ENCODE data around the gene ACSF2.

DNA sequence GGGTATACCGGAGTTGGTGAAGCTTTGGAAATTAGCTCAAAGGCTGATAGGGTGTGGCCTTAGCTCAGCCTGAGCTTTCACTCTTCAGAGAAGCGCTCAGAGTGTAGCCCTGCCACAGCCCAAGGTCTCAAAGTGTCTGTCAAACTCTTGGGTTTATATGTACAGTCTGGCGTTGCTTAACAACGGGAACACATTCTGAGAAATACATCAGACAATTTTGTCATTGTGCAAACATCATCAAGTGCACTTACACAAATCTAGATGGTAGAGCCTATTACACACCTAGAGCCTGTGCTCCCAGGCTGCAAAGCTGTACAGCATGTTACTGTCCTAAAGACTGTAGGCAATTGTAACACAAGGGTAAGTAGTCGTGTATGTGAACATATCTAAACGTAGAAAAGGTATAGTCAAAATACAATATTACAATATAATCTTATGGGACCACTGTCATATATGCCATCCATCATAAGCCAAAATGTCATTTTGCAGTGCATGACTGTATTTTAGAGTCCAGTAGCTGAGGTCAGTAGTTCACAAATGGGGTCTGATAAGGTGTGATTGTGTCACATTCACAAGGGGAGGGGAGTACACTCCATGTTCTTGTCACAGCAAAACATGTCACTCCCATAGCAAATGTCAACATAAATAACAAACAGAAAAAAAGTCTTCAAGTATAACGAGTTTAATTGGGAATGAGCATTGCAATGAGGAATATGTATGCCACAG lies 22.0 kb downstream of the ACSF2 start:
- TF ChIP-seq, protein P1, sequence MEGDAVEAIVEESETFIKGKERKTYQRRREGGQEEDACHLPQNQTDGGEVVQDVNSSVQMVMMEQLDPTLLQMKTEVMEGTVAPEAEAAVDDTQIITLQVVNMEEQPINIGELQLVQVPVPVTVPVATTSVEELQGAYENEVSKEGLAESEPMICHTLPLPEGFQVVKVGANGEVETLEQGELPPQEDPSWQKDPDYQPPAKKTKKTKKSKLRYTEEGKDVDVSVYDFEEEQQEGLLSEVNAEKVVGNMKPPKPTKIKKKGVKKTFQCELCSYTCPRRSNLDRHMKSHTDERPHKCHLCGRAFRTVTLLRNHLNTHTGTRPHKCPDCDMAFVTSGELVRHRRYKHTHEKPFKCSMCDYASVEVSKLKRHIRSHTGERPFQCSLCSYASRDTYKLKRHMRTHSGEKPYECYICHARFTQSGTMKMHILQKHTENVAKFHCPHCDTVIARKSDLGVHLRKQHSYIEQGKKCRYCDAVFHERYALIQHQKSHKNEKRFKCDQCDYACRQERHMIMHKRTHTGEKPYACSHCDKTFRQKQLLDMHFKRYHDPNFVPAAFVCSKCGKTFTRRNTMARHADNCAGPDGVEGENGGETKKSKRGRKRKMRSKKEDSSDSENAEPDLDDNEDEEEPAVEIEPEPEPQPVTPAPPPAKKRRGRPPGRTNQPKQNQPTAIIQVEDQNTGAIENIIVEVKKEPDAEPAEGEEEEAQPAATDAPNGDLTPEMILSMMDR (conservative IDR thresholded peaks at IDR 0.05), result no peak
- no peak for TF ChIP-seq ZFX (IDR thresholded peaks at IDR 0.05)
